ENCODE measurements around the gene FZR1. TPM values are rescaled to one million over a fixed set of nuclear protein-coding genes. Genes with fewer than 3 reads are reported as not detected.

Gene FZR1
- total and polyA plus RNA-seq, 9 of the 15 experiments (the other 6 are each of a cell fraction or from before 2014, with no cell fraction given), result 0.18 to 48.0 (median 22.2) TPM

DNA sequence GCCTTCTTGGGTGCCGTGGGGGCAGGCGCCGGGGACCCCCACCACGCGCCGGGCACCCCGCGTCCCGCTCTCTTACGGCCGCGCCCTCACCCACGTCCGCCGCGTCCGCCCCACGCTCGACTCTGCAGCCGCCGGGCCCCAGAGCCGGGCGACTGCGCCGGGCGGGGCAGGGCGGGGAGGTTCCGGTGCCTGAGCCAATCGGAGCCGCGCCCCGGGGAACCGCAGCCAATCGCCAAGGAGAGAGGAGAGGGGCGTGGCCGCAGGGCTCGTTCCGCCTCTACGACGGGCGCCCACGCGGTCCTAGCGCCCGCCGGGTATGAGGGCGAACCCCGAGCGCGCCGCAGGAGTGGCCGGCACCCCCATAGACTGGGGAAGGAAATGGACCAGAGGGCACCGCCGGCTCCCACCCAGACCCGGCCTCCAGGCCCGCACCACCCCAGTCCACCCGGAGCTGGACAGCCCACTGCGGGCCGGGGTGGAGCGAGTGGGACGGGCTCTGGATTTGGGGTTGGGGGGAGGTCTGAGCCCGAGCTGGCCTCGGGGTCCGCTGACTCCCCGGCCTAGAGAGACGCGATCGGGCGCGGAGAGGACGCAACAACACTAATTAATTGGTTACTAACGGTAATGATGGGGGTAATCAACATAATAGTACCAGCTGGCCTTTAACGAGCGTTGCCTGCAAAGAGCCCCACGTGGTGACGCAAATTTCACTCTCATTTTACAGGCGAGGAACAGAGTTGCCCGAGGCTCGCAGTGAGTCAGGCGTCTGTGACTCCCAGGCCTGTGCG is 51.5 kb downstream of the FZR1 start, which contains the start of gene MFSD12:
Gene MFSD12 (minus strand): TSS at position 126 of the 788 bp plus-strand sequence. CDS start 183 bp downstream, outside the sequence.
- under 1% methylated on average over 53 of the region's 81 CpGs for WGBS (ENCODE audit: insufficient coverage, low coverage, missing lambda C conversion rate)
- no peaks in the 10 kb centered on the region for H3K9me3 ChIP-seq (replicated peaks; ENCODE audit: control insufficient read depth, insufficient read depth, low read depth, low read length)
- peaks cover 7% of the 10 kb centered on the region for H3K9me1 ChIP-seq (ENCODE audit: control insufficient read depth, insufficient read depth, low read length)
- in situ Hi-C loops (cut with MboI) (no loop called here), intact Hi-C loops (cut with micrococcal nuclease) (loop anchor here (2.0 kb wide), 1 partner anchor 15 kb away; the partner anchor contains the start of gene HMG20B)
- H4K20me1 ChIP-seq (replicated peaks; ENCODE audit: control insufficient read depth, insufficient read depth, low read length), result peaks cover 9% of the 10 kb centered on the region
- peaks cover 42% of the 10 kb centered on the region for H3K79me2 ChIP-seq (ENCODE audit: control insufficient read depth, insufficient read depth, low read length)
- peak within 1 kb of the TSS; percentile 81 to 99 for H3K9ac ChIP-seq (ENCODE audit: insufficient read depth in 1 of 2, low read depth in 2 of 2, low read length in 2 of 2)
- H2AFZ ChIP-seq (ENCODE audit: low read depth, low read length), result peak within 1 kb of the TSS; percentile 90
- H3K4me3 ChIP-seq, result peak within 1 kb of the TSS; percentile 93
- FAIRE-seq, result peak; percentile 75
- TSS peak; percentile 96 for BruUV-seq (replicated peaks)
- no peaks in the 10 kb centered on the region for H3K27me3 ChIP-seq (ENCODE audit: control insufficient read depth in 2 of 2, insufficient read depth in 2 of 2, low read length in 2 of 2)
- peak within 1 kb of the TSS; percentile 92 for H3K4me2 ChIP-seq (ENCODE audit: insufficient read depth, low read length)
- peak within 1 kb of the TSS; percentile 79 for H3K27ac ChIP-seq (ENCODE audit: extremely low read depth, low read depth, low read length)
- peak; percentile 98 for ATAC-seq
- peak; percentile 97 to 100 (median 99) for DNase-seq (ENCODE audit: extremely low read depth in 1 of 4, low spot score in 3 of 4)
- CTCF ChIA-PET (ENCODE audit: low intra/inter-chr PET ratio), result no interaction called here
- H3K36me3 ChIP-seq (ENCODE audit: control insufficient read depth, insufficient read depth, low read length), result peaks cover 20% of the 10 kb centered on the region
- POLR2A ChIA-PET, result interaction anchor here (0.7 to 1.9 kb wide), 9 partner anchors 9 to 306 kb away, joined by 3 to 9 read pairs (median 3); partner anchors contain the start of gene TEKTIP1
- peaks cover 24 to 77% of the 10 kb centered on the region in 2 experiments; a peak in 4 of 5 replicates for H3K4me1 ChIP-seq (replicated peaks in 1 of 2; ENCODE audit: control insufficient read depth in 2 of 2, insufficient read depth in 2 of 2, low read length in 2 of 2)
- TF ChIP-seq THAP12 (CRISPR knock-in tag; IDR thresholded peaks at IDR 0.05), result 0 out of 2 replicates have a peak, but pooled peaks have one; percentile 48
- peak; percentile 51; the same call in 1 of the 2 replicates for TF ChIP-seq ZBTB2 (IDR thresholded peaks at IDR 0.05)
- TF ChIP-seq KLF1 (tag; IDR thresholded peaks at IDR 0.05), result peak; percentile 60; the same call in 1 of the 2 replicates
- TF ChIP-seq MNT (conservative IDR thresholded peaks at IDR 0.05), result peak; percentile 89 to 91
- TF ChIP-seq MLX (CRISPR knock-in tag; conservative IDR thresholded peaks at IDR 0.05), result no peak
- TF ChIP-seq ATF1 (CRISPR knock-in tag; IDR thresholded peaks at IDR 0.05), result peak; percentile 52; the same call in 1 of the 2 replicates
- peak; percentile 86 for TF ChIP-seq ATF1 (tag; IDR thresholded peaks at IDR 0.05)
- TF ChIP-seq, protein P1, sequence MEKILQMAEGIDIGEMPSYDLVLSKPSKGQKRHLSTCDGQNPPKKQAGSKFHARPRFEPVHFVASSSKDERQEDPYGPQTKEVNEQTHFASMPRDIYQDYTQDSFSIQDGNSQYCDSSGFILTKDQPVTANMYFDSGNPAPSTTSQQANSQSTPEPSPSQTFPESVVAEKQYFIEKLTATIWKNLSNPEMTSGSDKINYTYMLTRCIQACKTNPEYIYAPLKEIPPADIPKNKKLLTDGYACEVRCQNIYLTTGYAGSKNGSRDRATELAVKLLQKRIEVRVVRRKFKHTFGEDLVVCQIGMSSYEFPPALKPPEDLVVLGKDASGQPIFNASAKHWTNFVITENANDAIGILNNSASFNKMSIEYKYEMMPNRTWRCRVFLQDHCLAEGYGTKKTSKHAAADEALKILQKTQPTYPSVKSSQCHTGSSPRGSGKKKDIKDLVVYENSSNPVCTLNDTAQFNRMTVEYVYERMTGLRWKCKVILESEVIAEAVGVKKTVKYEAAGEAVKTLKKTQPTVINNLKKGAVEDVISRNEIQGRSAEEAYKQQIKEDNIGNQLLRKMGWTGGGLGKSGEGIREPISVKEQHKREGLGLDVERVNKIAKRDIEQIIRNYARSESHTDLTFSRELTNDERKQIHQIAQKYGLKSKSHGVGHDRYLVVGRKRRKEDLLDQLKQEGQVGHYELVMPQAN (IDR thresholded peaks at IDR 0.05; ENCODE audit: borderline replicate concordance), result no peak; the same call in none of the 2 replicates
